ENCODE results near the gene VPS16. TPM values are rescaled to one million over a fixed set of nuclear protein-coding genes. Genes with fewer than 3 reads are reported as not detected.

Gene VPS16
- total and polyA plus RNA-seq, 2 of the 8 experiments (the other 6 are each of a cell fraction or from before 2014, with no cell fraction given) = 23.8 to 25.9 TPM

DNA sequence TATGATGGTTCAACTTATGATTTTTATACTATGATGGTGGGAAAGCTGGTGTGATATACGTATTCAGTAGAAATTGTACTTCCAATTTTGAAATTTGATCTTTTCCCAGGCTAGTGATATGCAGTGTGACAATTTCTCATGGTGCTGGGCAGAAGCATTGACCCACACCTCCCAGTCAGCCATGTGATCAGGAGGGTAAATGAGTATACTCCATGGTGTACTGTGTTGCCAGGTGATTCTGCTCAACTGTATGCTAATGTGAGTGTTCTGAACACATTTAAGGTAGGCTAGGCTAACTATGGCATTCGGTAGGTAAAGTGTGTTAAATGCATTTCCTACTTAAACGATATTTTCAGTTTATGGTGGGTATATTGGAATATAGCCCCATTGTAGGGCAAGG lies 51.8 kb downstream of the VPS16 start:
- no peak overlapping the region for H2BK5ac ChIP-seq (ENCODE audit: low read depth, low read length)
- ChIA-PET POLR2A (ENCODE audit: partially characterized antibody) (interaction anchor here (1.6 kb wide), 1 partner anchor 19 kb away, joined by 5 read pairs; the partner anchor contains the start of gene PTPRA), CTCF (ENCODE audit: partially characterized antibody) (interaction anchor here (1.4 kb wide), 1 partner anchor 27 kb away, joined by 3 read pairs; no protein-coding TSS in a partner anchor)
- no peak overlapping the region for H2BK120ac ChIP-seq (replicated peaks; ENCODE audit: low read depth, low read length)
- H3K18ac ChIP-seq (ENCODE audit: extremely low read depth, low read length) = no peak overlapping the region
- no peak overlapping the region for H3K27ac ChIP-seq (ENCODE audit: low read depth, low read length)
- no peaks in the 10 kb centered on the region for H3K27me3 ChIP-seq (replicated peaks in 1 of 4; ENCODE audit: control insufficient read depth in 3 of 4, extremely low read depth in 1 of 4, insufficient read depth in 3 of 4, low read length in 3 of 4)
- H4K5ac ChIP-seq (ENCODE audit: insufficient read length, low read depth, low read length) = no peak overlapping the region
- no peak overlapping the region for H2AFZ ChIP-seq (ENCODE audit: low read length)
- DNase-seq (ENCODE audit: low read depth in 1 of 2, low spot score in 2 of 2) = no peak
- H3K4me3 ChIP-seq (ENCODE audit: extremely low read depth in 1 of 4, insufficient read depth in 2 of 4, low read depth in 3 of 4, low read length in 4 of 4) = no peak overlapping the region
- H3K56ac ChIP-seq (replicated peaks; ENCODE audit: insufficient read length, low read depth, low read length) = no peak overlapping the region
- H3K36me3 ChIP-seq (ENCODE audit: control insufficient read depth in 2 of 4, insufficient read depth in 4 of 4, low read length in 3 of 4) = no peaks in the 10 kb centered on the region
- H2BK20ac ChIP-seq (ENCODE audit: low read length) = no peak overlapping the region
- FAIRE-seq = no peak
- peaks cover 10% of the 10 kb centered on the region for H3K79me1 ChIP-seq (ENCODE audit: low read depth, low read length)
- no peaks in the 10 kb centered on the region for H3K4me1 ChIP-seq (replicated peaks in 1 of 4; ENCODE audit: control insufficient read depth in 3 of 4, insufficient read depth in 4 of 4, low read length in 3 of 4)
- H3K4ac ChIP-seq (replicated peaks; ENCODE audit: insufficient read length, low read depth, low read length) = no peak overlapping the region
- H3K23me2 ChIP-seq (ENCODE audit: low read depth, low read length) = no peaks in the 10 kb centered on the region
- WGBS, 2 experiments (ENCODE audit: extremely low coverage in 1 of 2, insufficient coverage in 1 of 2, insufficient read length in 1 of 2, insufficient replicate concordance in 2 of 2, low coverage in 1 of 2, low lambda C conversion rate in 2 of 2, missing lambda C conversion rate in 1 of 2) = 78% methylated on average over 3 of the region's 3 CpGs; no CpG with 5 or more reads in 1 of the 2 experiments
- H4K20me1 ChIP-seq (replicated peaks in 1 of 2; ENCODE audit: control insufficient read depth in 1 of 2, insufficient read depth in 2 of 2, low read length in 2 of 2) = peaks cover 3 to 5% of the 10 kb centered on the region in 2 experiments
- no peak overlapping the region for H4K91ac ChIP-seq (replicated peaks; ENCODE audit: insufficient read length, low read length)
- H3K79me2 ChIP-seq (ENCODE audit: control insufficient read depth in 1 of 2, insufficient read depth in 2 of 2, low read length in 2 of 2) = peaks cover 5 to 85% of the 10 kb centered on the region in 2 experiments
- TF ChIP-seq CBX8 (IDR thresholded peaks at IDR 0.05; ENCODE audit: borderline replicate concordance, low read depth, low read length) = no peak
- no peaks in the 10 kb centered on the region for H3K9me3 ChIP-seq (ENCODE audit: insufficient read depth in 2 of 2, low read depth in 1 of 2, low read length in 1 of 2)
- H3K9ac ChIP-seq (replicated peaks in 1 of 4; ENCODE audit: extremely low read depth in 1 of 4, low read depth in 3 of 4, low read length in 3 of 4) = no peak overlapping the region
- no peak overlapping the region for H3K14ac ChIP-seq (ENCODE audit: insufficient read length)
- no peak overlapping the region for H2BK12ac ChIP-seq (ENCODE audit: low read depth, low read length)
- no peak overlapping the region for H2AK5ac ChIP-seq (ENCODE audit: low read depth, low read length)
- no peak overlapping the region for H3K23ac ChIP-seq (ENCODE audit: insufficient read length)
- H3K4me2 ChIP-seq (ENCODE audit: insufficient read depth in 1 of 2, low read depth in 2 of 2, low read length in 2 of 2) = no peak overlapping the region; a peak in 1 of 4 replicates
- H4K8ac ChIP-seq (ENCODE audit: extremely low read depth, insufficient read depth, low read length) = no peak overlapping the region
- H2BK15ac ChIP-seq (ENCODE audit: low read length) = no peak overlapping the region
